Hippocampal formation (tissue), 2 donors: ENCODE measurements around the gene ATP5PO.

Experiments used
- DNase-seq, 2 donors: peaks; one replicate each; lab custom pipeline; 2025; lab: John Stamatoyannopoulos, UW

Gene ATP5PO, protein sequence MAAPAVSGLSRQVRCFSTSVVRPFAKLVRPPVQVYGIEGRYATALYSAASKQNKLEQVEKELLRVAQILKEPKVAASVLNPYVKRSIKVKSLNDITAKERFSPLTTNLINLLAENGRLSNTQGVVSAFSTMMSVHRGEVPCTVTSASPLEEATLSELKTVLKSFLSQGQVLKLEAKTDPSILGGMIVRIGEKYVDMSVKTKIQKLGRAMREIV

GRCh38 chr21:33915368-33916199 is at the start of gene ATP5PO:
Gene ATP5PO, minus strand, starts transcription at chr21:33915804. Its CDS starts 41 bp downstream, at chr21:33915763.
- peak; percentile 97 to 98 for DNase-seq

DNA sequence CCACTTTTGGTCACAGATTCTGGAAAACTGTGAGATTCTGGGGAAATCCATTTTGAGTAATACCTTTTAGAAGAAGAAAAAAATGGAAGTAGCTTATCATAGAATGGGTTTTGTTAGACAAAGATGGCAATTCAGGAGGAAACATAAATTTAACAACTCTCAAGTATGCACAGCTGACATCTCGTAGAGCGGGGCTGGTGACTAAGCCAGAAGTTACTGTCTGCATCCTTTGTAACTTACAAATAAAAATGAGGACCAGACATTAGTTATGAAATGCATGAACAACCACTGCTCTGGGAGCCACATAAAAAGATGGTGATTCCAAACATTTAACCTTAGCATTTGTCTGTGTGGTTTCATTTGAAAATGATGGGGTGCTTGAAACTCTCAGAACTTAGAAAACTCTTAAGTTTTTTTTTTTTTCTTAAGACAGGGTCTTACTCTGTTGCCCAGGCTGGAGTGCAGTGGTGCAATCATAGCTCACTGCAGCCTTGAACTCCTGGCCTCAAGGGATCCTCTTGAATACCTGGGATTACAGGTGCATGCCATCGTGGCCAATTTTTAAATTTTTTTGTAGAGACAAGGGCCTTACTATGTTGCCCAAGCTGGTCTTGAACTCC is 49.2 kb upstream of the ATP5PO start:
- DNase-seq, result no peak

- no peak for DNase-seq
Observed at GRCh38 chr21:33963848-33964555, 48.4 kb upstream of the ATP5PO start.

GRCh38 chr21:33962290-33962689 is 46.7 kb upstream of the ATP5PO start:
- no peak for DNase-seq

GRCh38 chr21:33961061-33961460 is 45.5 kb upstream of the ATP5PO start:
- no peak for DNase-seq

GRCh38 chr21:33959680-33960079 is 44.1 kb upstream of the ATP5PO start:
- no peak for DNase-seq

DNA sequence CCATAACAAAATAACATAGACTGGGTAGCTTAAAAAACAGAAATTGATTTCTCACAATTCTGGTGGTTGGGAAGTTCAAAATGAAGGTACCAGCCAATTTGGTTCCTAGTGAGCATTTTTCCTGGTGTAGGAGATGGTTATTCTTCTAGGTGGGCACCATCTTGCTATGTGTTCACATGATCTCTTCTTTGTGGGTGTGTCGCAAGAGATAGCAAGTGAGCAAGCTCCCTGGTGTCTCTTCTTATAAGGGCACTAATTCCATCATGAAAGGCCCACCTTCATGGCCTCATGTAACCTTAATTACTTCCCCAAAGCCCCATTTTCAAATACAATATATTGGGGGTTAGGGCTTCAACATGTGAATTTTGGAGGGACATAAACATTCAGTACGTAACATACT is 38.8 kb upstream of the ATP5PO start:
- DNase-seq, result no peak

GRCh38 chr21:33951276-33952178 is 35.9 kb upstream of the ATP5PO start:
- DNase-seq, result no peak

- DNase-seq, result no peak
Observed at GRCh38 chr21:33950431-33951079, 35.0 kb upstream of the ATP5PO start.

- no peak for DNase-seq
Observed at GRCh38 chr21:33949516-33950430, 34.2 kb upstream of the ATP5PO start.

DNA sequence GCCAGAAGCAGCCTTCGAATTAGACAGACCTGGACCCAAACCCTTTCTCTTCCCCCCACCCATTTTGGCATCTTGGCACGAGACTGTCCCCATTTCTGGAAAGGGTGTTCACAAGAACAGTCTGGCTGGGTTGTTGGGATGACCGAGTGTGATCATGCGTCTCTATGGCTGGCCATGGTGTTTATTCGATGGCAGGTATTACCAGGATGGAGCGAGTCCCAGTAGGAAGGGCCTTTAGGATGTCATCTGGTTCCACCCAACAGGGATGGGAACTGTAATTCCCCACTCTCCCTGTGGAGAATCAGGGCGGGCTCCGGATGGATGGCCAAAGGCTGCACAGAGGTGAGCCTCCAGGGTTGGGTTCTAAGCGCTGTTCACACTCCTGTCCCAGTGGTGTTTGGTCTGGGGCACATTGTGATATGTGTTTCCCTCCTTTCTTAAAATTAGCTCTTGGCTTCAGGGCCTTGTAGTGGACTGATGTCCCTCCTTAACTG is 33.4 kb upstream of the ATP5PO start:
- DNase-seq, result no peak

DNA sequence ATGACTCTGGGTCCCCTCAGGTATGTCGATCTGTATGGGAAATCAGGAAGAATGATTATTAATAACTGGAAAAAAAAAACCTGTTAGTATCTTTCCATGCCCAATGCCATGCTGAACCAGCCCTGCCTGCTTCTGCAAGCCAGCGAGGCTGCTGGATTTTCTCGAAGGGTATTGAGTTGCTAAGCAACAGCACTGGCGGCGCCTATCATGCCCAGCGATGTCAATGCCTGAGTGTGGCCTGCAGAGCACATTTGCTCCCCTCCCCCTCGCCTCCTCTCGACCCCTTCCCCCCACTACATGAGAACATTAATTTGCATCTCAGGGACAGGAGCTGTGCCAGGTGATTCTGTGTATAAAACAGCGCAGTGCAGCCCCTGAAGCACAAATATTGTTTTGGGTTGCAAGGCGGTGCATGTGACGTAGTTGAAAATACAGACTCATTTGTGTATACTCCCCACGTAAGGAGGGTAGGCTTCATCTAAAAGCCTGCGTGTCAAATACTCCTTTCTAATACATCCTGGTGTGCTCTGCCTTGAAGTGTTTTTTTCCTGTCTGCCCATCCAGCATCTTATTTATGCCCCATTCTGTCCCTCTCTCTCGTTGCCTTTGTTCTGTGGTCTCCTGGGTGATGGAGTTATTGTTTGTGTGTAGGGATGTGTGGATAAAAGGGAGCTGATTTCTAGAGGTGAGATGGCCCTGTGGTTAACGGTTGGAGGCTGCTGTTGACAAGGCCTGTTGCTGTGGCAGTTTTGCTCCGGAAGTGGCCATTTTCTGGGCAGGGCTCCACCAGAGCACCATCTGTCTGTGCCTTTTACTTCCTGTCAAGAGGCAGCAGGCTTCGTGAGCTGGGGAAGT is 32.7 kb upstream of the ATP5PO start:
- peak; percentile 51 to 69 for DNase-seq

GRCh38 chr21:33947451-33948095 is 32.0 kb upstream of the ATP5PO start:
- peak; percentile 51 to 69 for DNase-seq

DNA sequence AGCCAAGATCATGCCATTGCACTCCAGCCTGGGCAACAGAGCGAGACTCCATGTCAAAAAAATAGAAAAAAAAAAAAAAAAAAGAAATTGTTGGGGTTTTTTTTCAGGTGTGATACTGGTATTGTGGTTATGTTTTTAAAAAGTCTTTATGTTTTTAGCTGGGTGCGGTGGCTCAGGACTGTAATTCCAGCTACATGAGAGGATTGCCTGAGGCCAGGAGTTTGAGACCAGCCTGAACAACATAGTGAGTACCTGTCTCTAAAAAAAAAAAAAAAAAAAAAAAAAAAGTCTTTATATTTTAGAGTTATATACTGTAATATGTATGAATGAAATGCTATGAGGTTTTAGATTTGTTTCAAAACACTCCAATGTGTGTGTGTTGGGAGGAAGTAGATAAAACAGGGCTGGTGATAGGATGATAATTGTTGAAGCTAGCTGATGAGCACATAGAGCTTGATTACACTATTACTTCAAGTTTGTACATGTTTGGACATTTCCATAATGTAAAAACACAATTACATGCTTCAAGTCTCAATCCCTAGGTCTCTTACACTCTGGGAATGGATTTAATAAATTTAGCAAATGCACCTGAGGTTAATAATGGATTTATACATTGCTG is 30.2 kb upstream of the ATP5PO start:
- no peak for DNase-seq

DNA sequence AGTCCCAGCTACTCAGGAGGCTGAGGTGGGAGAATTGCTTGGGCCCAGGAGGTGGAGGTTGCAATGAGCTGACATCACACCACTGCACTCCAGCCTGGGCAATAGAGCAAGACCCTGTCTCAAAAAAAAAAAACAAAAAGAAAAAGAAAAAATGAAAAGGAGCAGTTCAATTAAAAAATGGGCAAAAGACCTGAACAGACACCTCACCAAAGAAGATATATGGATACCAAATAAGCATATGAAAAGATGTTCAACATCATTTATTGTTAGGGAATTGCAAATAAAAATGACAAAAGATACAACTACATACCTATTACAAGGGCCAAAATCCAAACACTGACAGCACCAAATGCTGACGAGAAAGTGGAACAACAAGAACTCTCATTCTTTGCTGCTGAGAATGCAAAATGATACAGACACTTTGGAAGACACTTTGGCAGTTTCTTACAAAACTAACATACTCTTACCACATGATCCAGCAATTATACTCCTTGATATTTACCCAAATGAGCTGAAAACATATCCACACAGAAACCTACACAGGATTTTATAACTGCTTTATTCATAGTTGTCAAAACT is 28.7 kb upstream of the ATP5PO start:
- no peak for DNase-seq

- DNase-seq, result no peak
Observed at GRCh38 chr21:33943293-33943692, 27.7 kb upstream of the ATP5PO start.

DNA sequence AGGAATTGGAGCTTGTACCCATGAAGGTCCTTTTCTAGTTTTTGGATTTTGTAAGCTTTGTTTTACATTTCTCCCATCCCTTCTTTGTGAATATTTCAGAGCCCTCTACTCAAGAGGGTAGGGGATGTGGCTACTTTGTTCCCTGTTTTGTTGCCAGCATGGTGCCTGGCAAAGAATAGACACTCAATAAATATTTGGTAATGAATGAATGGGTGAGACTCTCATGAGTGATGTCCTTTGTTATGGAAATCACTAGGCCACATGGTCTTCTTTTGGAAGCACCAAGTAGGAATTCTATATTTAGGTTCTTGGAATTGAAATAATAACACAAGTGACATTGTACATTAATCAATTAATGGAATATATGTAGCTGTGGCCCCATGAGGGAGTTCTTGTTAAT is 26.8 kb upstream of the ATP5PO start:
- DNase-seq, result no peak
